ENCODE data around the gene RGS6.

- no peak for TF ChIP-seq CTCF (conservative IDR thresholded peaks at IDR 0.05; ENCODE audit: low read depth, low read length)
- TF ChIP-seq POLR2A (IDR thresholded peaks at IDR 0.05; ENCODE audit: low read depth, low read length): no peak
- no peak for TF ChIP-seq MXI1 (IDR thresholded peaks at IDR 0.05; ENCODE audit: borderline replicate concordance, low read depth, low read length)
- no peak for TF ChIP-seq NFE2L2 (IDR thresholded peaks at IDR 0.05; ENCODE audit: low read depth, low read length)
- no peak for TF ChIP-seq SMC3 (IDR thresholded peaks at IDR 0.05; ENCODE audit: low read depth, low read length)
- TF ChIP-seq USF2 (IDR thresholded peaks at IDR 0.05; ENCODE audit: low read depth, low read length): no peak
- TF ChIP-seq MAZ (IDR thresholded peaks at IDR 0.05; ENCODE audit: borderline replicate concordance, low read depth, low read length): no peak
- TF ChIP-seq MAFK (IDR thresholded peaks at IDR 0.05; ENCODE audit: low read depth, low read length): no peak
- TF ChIP-seq RFX5 (IDR thresholded peaks at IDR 0.05; ENCODE audit: low read depth, low read length): no peak
- TF ChIP-seq RAD21 (IDR thresholded peaks at IDR 0.05; ENCODE audit: low read length): no peak
Observed at GRCh38 chr14:72553161-72553560, 620.9 kb downstream of the RGS6 start.
